ENCODE data around the gene OPCML.

DNA sequence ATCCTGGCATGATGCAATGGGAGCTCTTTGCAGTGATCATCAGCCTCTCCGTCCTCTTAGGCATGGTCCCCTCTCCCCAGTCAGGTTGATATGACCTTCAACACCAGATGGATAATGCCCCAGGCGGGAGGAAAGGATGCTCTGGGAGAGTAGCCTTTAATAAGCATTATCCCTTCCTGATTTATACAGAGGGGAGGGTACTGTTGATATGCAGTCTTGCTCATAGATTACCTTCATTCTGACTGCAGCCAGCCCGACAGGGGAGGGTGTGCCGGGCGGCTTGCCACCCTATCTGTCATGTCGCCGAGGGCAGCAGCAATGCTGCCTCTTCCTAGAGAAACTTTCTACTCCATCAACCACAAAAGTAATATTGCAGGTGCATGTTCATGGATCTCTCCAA lies 497.4 kb downstream of the OPCML start:
- TF ChIP-seq CTCF (conservative IDR thresholded peaks at IDR 0.05 in 1 of 2, IDR thresholded peaks at IDR 0.05 in 1 of 2; ENCODE audit: low read depth in 1 of 2, low read length in 2 of 2) (no peak), EZH2 (IDR thresholded peaks at IDR 0.05; ENCODE audit: low read length, missing control alignments) (no peak)
